GM18873 (cell line): ENCODE results near the gene GTPBP1.

ENCODE experiments used
- ATAC-seq: cut with Tn5 transposase; IDR thresholded peaks from one replicate; pipeline ENCODE4 v1.9.1; 2021; ENCODE audit warnings: mild to moderate bottlenecking, moderate library complexity, moderate number of reproducible peaks; ENCODE audit not compliant: unreplicated experiment, low FRiP score

Gene GTPBP1

GRCh38 chr22:38700789-38701628 lies 4.7 kb upstream of the GTPBP1 start, which contains the start of gene JOSD1:
Gene JOSD1, minus strand, starts transcription at chr22:38700943. Its CDS starts 956 bp downstream, at chr22:38699987.
- ATAC-seq = no peak

GRCh38 chr22:38704654-38705234 lies 1.0 kb upstream of the GTPBP1 start:
- no peak for ATAC-seq

DNA sequence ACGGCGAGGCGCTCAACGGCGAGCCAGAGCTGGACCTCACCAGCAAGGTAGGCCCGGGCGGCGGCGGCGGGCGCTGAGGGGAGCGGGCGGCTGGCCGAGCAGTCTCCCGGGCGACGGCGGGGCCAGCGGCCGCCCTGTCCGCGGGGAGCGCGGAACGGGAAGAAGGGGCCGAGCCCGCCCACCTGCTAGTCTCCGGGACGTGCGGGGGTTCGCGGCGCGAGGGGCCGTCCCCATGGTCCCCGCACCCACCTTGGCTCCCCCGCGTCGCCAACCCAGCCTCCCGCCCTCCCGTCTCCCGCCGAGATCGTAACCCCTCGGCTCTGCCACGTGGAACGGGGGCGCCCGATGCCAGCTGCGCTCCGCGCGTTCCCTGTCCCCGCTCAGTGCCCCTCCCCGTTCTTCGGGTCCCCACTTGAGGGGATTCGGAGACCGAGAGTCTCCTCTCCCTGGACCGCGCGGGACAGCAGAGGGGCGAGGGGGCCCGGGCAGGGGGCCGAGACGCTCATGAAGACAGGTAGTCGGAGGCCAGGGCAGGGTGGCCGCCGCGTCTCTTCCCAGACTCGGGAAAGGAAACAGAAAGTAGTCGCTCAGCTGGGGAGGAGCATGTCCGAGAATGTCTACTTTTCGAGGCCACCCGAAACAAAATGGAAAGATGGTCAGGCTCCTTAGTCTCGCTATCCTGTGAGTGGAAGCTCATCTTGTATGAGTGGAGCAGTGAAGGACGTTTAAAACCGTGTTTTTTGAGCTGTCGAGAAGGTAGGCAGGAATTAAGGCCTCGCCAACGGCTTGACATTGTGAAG lies 557 bp downstream of the GTPBP1 start:
- no peak for ATAC-seq

- no peak for ATAC-seq
Observed at GRCh38 chr22:38706901-38707195, 1.1 kb downstream of the GTPBP1 start.

DNA sequence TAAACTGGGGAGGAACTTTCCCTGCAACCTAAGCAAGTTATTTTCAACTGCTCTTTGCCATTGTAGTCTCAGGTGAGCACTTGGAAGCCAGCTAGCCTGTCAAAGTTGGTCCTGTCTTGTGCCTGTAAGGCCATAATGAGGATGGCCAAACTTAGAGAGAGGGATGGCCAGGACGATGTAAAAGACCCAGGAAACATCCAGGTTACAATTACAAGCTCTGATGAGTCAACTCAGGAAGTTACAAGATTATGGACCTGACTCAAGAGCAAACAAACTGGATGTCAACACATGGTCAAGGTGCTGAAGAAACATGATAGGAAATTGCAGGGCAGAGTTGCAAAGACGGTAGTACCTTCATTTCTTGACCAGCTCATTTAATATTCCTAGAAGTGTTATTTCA lies 1.6 kb downstream of the GTPBP1 start:
- no peak for ATAC-seq

GRCh38 chr22:38707984-38708383 lies 2.2 kb downstream of the GTPBP1 start:
- no peak for ATAC-seq

GRCh38 chr22:38709306-38709705 lies 3.6 kb downstream of the GTPBP1 start:
- ATAC-seq = no peak

- no peak for ATAC-seq
Observed at GRCh38 chr22:38710351-38710750, 4.6 kb downstream of the GTPBP1 start.

GRCh38 chr22:38710866-38711265 lies 5.1 kb downstream of the GTPBP1 start:
- ATAC-seq = no peak

DNA sequence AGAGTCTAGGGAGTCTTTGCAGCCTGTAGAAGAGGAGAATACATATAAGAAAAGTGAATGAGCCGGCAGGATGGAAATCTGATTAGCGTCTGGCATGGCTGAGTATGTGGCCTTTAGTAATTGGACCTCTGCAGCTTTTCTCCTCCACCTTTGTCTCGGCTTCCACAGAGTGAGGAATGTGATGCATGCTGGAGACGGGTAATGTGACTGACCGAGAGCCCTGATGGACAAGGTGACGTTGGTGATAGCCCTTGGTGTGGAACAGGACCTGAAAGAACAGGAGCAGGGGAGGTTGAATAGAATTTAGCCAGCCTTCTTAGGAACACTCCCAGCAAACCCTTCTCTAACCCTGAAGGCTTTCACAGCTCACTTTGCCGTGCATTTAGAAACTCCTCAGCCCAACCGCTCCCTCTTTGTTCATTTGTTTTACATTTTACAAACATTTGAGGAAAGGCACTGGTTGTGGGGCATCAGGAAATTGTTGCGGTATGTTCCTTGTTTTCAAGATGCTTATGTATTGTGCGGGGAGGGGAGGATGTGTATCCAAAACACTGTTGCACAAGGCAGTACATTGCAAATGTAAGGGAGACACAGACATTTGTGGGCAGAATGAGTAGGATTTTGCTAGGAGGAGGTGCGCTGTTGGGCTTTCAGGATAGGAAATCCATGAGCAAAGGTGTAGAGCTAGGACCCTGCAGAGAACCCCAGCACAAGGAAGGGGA lies 6.9 kb downstream of the GTPBP1 start:
- no peak for ATAC-seq

DNA sequence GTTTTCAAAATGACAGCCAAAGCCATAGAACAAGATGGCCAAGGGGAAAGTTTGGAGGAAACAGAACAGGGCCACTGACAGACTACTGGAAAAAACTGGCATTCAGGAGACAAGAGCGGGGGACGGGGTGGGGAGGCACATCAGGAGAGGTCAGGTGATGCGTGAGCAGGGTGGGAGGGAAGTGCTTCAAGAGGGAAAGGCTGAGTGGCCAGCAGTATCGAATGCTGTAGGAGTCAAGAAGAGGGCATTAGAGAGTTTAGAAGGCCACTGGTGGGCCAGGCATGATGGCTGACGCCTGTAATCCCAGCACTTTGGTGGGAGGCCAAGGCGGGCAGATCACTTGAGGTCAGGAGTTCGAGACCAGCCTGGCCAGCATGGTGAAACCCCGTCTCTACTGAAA lies 8.2 kb downstream of the GTPBP1 start:
- no peak for ATAC-seq

GRCh38 chr22:38715176-38715764 lies 9.5 kb downstream of the GTPBP1 start:
- no peak for ATAC-seq

DNA sequence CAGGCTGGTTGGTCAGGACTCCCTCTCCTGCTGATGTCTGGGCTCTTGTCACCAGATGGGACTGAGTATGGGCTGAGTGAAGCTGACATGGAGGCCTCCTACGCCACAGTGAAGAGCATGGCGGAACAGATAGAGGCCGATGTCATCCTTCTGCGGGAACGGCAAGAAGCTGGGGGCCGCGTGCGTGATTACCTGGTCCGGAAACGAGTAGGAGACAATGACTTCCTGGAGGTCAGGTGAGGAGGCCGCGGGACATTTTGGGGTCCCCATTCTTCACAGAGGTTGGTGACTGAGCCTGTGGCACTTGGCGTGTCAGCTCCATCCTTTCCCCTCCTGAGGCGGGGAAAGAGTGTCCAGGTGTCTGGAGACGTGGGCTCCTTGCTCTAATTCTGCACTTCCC lies 10.1 kb downstream of the GTPBP1 start:
- ATAC-seq = no peak

DNA sequence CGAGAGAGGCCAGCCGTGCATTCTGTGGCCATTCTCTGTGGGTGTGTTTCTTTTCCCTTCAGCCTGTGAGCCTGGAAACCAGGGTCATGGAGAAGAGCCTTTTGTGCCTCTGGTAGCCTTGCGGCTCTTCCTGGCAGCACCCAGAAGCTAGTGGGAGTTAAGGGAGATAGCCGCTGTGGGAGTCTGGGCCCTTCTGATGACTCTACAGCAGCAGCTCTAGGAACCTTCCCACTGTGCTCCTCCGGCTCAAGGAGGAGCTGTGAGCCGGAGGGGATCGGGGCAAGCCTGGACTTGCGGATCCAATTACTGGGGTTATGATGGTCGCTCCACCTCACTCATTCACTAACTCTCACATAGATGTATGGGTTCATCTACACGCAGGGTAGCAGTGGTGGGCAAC lies 10.5 kb downstream of the GTPBP1 start:
- no peak for ATAC-seq

GRCh38 chr22:38716826-38717225 lies 11.1 kb downstream of the GTPBP1 start:
- ATAC-seq = no peak

GRCh38 chr22:38717244-38717643 lies 11.5 kb downstream of the GTPBP1 start:
- ATAC-seq = no peak

DNA sequence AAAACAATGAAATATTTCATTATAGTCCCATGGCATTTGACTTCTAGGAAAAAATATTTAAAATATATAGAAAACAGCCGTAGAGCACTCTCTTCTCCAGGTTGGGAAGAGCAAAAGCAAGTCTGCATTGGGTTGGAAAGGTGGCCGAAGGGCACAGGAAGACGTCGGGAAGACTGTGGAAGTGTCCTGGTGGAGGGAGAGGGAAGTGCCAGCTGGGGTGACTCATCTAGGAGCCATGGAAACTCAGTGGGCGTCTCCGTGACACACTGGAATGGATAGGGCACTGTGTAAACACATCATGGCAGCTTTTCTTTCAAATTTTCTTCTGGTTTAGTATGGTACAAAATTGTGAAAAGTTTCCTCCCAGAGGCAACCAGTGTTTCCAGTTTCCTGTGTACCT lies 12.7 kb downstream of the GTPBP1 start:
- ATAC-seq = no peak

GRCh38 chr22:38719196-38719595 lies 13.5 kb downstream of the GTPBP1 start:
- ATAC-seq = no peak

DNA sequence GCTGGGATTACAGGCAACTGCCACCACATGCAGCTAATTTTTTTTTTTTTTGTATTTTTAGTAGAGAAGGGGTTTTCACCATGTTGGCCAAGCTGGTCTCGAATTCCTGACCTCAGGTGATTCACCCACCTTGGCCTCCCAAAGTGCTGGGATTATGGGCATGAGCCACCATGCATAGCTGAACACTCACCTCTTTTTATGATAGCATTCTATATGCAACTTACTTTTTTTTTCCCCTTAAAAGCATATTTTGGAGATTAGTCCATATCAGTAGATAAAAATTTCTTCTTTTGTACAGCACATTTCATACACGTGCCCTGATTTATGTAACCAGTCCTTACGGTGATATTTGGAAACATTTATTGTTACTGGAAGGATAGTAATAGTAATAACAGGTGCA lies 14.6 kb downstream of the GTPBP1 start:
- ATAC-seq = no peak

DNA sequence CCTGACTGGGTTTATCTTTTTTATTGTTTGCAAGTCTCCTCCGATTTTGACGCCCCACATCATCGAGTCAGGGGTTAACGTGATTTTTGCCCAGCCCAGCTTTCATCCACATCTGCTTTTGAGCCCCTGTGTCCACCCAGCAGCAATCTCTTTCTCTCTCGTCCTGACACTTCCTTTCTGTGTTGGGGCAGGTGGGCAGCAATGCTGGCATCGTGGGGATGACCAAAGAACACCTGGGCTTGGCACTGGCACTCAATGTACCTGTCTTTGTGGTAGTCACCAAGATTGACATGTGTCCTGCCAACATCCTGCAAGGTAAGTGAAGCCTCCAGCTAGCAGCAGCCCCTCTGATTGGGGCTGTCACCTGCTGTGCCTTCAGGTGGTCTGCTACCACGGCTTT lies 15.8 kb downstream of the GTPBP1 start:
- no peak for ATAC-seq
